ENCODE measurements around the gene NR6A1. TPM values are rescaled to one million over a fixed set of nuclear protein-coding genes. Genes with fewer than 3 reads are reported as not detected.
A peak's percentile ranks its signal among the peaks of the same experiment; 100 is the strongest.

Gene NR6A1
- total RNA-seq, 2 experiments from 2014 or later: 0.74 to 1.1 TPM

- ChIA-PET POLR2A (no interaction called here), CTCF (no interaction called here)
- TF ChIP-seq CTCF (IDR thresholded peaks at IDR 0.05): no peak
- intact Hi-C loops (cut with micrococcal nuclease): no loop called here
- Mint-ChIP-seq H3K36me3 (ENCODE audit: low read depth) (no peaks in the 10 kb centered on the region), H3K4me1 (ENCODE audit: low read depth) (no peaks in the 10 kb centered on the region), H3K9me3 (no peaks in the 10 kb centered on the region), H3K27me3 (peaks cover 19% of the 10 kb centered on the region), H3K27ac (no peak overlapping the region), H3K4me3 (no peak overlapping the region)
- ATAC-seq: peak; percentile 34
- DNase-seq: peak; percentile 8
These were observed 293.9 kb downstream of the NR6A1 start for GRCh38 chr9:124477211-124477647.

GRCh38 chr9:124475868-124476690 is 295.0 kb downstream of the NR6A1 start:
- no peaks in the 10 kb centered on the region for H3K36me3 Mint-ChIP-seq (ENCODE audit: low read depth)
- H3K27ac Mint-ChIP-seq: no peak overlapping the region
- DNase-seq: no peak
- H3K27me3 Mint-ChIP-seq: peaks cover 19% of the 10 kb centered on the region
- ChIA-PET CTCF (no interaction called here), POLR2A (no interaction called here)
- no peaks in the 10 kb centered on the region for H3K9me3 Mint-ChIP-seq
- intact Hi-C loops (cut with micrococcal nuclease): no loop called here
- H3K4me3 Mint-ChIP-seq: no peak overlapping the region
- no peaks in the 10 kb centered on the region for H3K4me1 Mint-ChIP-seq (ENCODE audit: low read depth)
- no peak for TF ChIP-seq CTCF (IDR thresholded peaks at IDR 0.05)
- no peak for ATAC-seq

GRCh38 chr9:124475158-124475867 is 295.8 kb downstream of the NR6A1 start:
- ATAC-seq: peak; percentile 32
- Mint-ChIP-seq H3K9me3 (no peaks in the 10 kb centered on the region), H3K4me3 (no peak overlapping the region), H3K36me3 (ENCODE audit: low read depth) (no peaks in the 10 kb centered on the region), H3K4me1 (ENCODE audit: low read depth) (no peaks in the 10 kb centered on the region), H3K27me3 (peaks cover 17% of the 10 kb centered on the region), H3K27ac (no peak overlapping the region)
- intact Hi-C loops (cut with micrococcal nuclease): no loop called here
- TF ChIP-seq CTCF (IDR thresholded peaks at IDR 0.05): no peak
- ChIA-PET CTCF (no interaction called here), POLR2A (no interaction called here)
- DNase-seq: peak; percentile 31

GRCh38 chr9:124474151-124474550 is 297.0 kb downstream of the NR6A1 start:
- H3K4me1 Mint-ChIP-seq (ENCODE audit: low read depth): no peaks in the 10 kb centered on the region
- H3K9me3 Mint-ChIP-seq: no peaks in the 10 kb centered on the region
- TF ChIP-seq CTCF (IDR thresholded peaks at IDR 0.05): no peak
- no peaks in the 10 kb centered on the region for H3K36me3 Mint-ChIP-seq (ENCODE audit: low read depth)
- no peak overlapping the region for H3K4me3 Mint-ChIP-seq
- ChIA-PET POLR2A (no interaction called here), CTCF (interaction anchor here (0.7 to 2.0 kb wide), 2 partner anchors 9 to 63 kb away, joined by 3 to 11 read pairs; no protein-coding TSS in a partner anchor)
- ATAC-seq: no peak
- no peak overlapping the region for H3K27ac Mint-ChIP-seq
- DNase-seq: no peak
- intact Hi-C loops (cut with micrococcal nuclease): no loop called here
- H3K27me3 Mint-ChIP-seq: peaks cover 12% of the 10 kb centered on the region

- Mint-ChIP-seq H3K27ac (no peak overlapping the region), H3K4me1 (ENCODE audit: low read depth) (no peaks in the 10 kb centered on the region), H3K9me3 (no peaks in the 10 kb centered on the region), H3K27me3 (peaks cover 6% of the 10 kb centered on the region), H3K36me3 (ENCODE audit: low read depth) (no peaks in the 10 kb centered on the region), H3K4me3 (no peak overlapping the region)
- no peak for DNase-seq
- ChIA-PET CTCF (interaction anchor here (2.0 kb wide), 1 partner anchor 64 kb away, joined by 11 read pairs; no protein-coding TSS in a partner anchor), POLR2A (no interaction called here)
- intact Hi-C loops (cut with micrococcal nuclease): no loop called here
- no peak for TF ChIP-seq CTCF (IDR thresholded peaks at IDR 0.05)
- ATAC-seq: no peak
These were observed 297.8 kb downstream of the NR6A1 start for GRCh38 chr9:124473310-124473709.
